ENCODE results near the gene HEPHL1. TPM values are rescaled to one million over a fixed set of nuclear protein-coding genes. Genes with fewer than 3 reads are reported as not detected.

HEPHL1 gene
- total RNA-seq, 1 donor from 2014 or later, result not detected

- DNase-seq (ENCODE audit: low spot score, unreplicated experiment), result no peak
- H3K27ac Mint-ChIP-seq, result no peak overlapping the region
- H3K4me3 Mint-ChIP-seq (ENCODE audit: low read depth), result no peak overlapping the region
- H3K27me3 Mint-ChIP-seq, result no peaks in the 10 kb centered on the region
- TF ChIP-seq CTCF (IDR thresholded peaks at IDR 0.05; ENCODE audit: unreplicated experiment), result no peak
- no peaks in the 10 kb centered on the region for H3K36me3 Mint-ChIP-seq (ENCODE audit: insufficient read depth)
- no peaks in the 10 kb centered on the region for H3K9me3 Mint-ChIP-seq (ENCODE audit: low read depth)
- H3K4me1 Mint-ChIP-seq (ENCODE audit: low read depth), result peaks cover 13% of the 10 kb centered on the region
Measured at GRCh38 chr11:94130298-94131046, 109.3 kb downstream of the HEPHL1 start.

- no peaks in the 10 kb centered on the region for H3K9me3 Mint-ChIP-seq (ENCODE audit: low read depth)
- no peak for DNase-seq (ENCODE audit: low spot score, unreplicated experiment)
- no peaks in the 10 kb centered on the region for H3K27me3 Mint-ChIP-seq
- no peak overlapping the region for H3K27ac Mint-ChIP-seq
- H3K4me1 Mint-ChIP-seq (ENCODE audit: low read depth), result peaks cover 13% of the 10 kb centered on the region
- no peaks in the 10 kb centered on the region for H3K36me3 Mint-ChIP-seq (ENCODE audit: insufficient read depth)
- no peak overlapping the region for H3K4me3 Mint-ChIP-seq (ENCODE audit: low read depth)
- TF ChIP-seq CTCF (IDR thresholded peaks at IDR 0.05; ENCODE audit: unreplicated experiment), result no peak
Measured at GRCh38 chr11:94131047-94131717, 110.0 kb downstream of the HEPHL1 start.

- Mint-ChIP-seq H3K27me3 (no peaks in the 10 kb centered on the region), H3K36me3 (ENCODE audit: insufficient read depth) (peaks cover under 1% of the 10 kb centered on the region), H3K4me3 (ENCODE audit: low read depth) (no peak overlapping the region), H3K4me1 (ENCODE audit: low read depth) (peaks cover 13% of the 10 kb centered on the region), H3K9me3 (ENCODE audit: low read depth) (no peaks in the 10 kb centered on the region), H3K27ac (no peak overlapping the region)
- DNase-seq (ENCODE audit: low spot score, unreplicated experiment), result no peak
- TF ChIP-seq CTCF (IDR thresholded peaks at IDR 0.05; ENCODE audit: unreplicated experiment), result no peak
Measured at GRCh38 chr11:94131718-94132115, 110.6 kb downstream of the HEPHL1 start.

GRCh38 chr11:94132152-94132558, 111.0 kb downstream of the HEPHL1 start:
- no peak for TF ChIP-seq CTCF (IDR thresholded peaks at IDR 0.05; ENCODE audit: unreplicated experiment)
- DNase-seq (ENCODE audit: low spot score, unreplicated experiment), result no peak
- Mint-ChIP-seq H3K27ac (no peak overlapping the region), H3K27me3 (no peaks in the 10 kb centered on the region), H3K4me1 (ENCODE audit: low read depth) (peaks cover 11% of the 10 kb centered on the region), H3K36me3 (ENCODE audit: insufficient read depth) (peaks cover 1% of the 10 kb centered on the region), H3K4me3 (ENCODE audit: low read depth) (no peak overlapping the region), H3K9me3 (ENCODE audit: low read depth) (no peaks in the 10 kb centered on the region)

GRCh38 chr11:94132823-94133408, 111.8 kb downstream of the HEPHL1 start:
- peaks cover 1% of the 10 kb centered on the region for H3K36me3 Mint-ChIP-seq (ENCODE audit: insufficient read depth)
- TF ChIP-seq CTCF (IDR thresholded peaks at IDR 0.05; ENCODE audit: unreplicated experiment), result no peak
- no peak overlapping the region for H3K27ac Mint-ChIP-seq
- no peak overlapping the region for H3K4me3 Mint-ChIP-seq (ENCODE audit: low read depth)
- DNase-seq (ENCODE audit: low spot score, unreplicated experiment), result no peak
- H3K27me3 Mint-ChIP-seq, result no peaks in the 10 kb centered on the region
- H3K4me1 Mint-ChIP-seq (ENCODE audit: low read depth), result peaks cover 4% of the 10 kb centered on the region
- H3K9me3 Mint-ChIP-seq (ENCODE audit: low read depth), result no peaks in the 10 kb centered on the region
